KG1 (cell line): ENCODE results near the gene OR5D14.

Experiments used
- DNase-seq: peaks from one replicate; lab custom pipeline; 2025; lab: John Stamatoyannopoulos, UW

OR5D14 gene

DNA sequence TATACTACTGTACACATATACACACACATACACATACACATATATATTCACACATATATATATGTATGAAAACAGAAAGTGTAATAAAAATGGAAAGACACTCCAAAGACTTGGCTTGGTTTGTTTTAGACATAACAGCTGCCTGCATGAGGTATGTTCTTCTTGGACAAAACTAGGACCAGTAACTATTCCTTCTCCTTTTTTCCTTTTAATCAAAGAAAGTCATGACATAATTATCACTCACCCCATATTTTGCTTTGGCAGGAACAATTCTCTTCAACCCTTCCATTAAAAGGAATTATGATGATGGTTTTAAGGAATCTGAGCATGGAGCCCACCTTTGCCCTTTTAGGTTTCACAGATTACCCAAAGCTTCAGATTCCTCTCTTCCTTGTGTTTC lies at the start of gene OR5D14:
Gene OR5D14 (plus strand): TSS at position 301 of the 400 bp plus-strand sequence. CDS start 0 bp downstream, at position 301.
- no peak for DNase-seq

DNA sequence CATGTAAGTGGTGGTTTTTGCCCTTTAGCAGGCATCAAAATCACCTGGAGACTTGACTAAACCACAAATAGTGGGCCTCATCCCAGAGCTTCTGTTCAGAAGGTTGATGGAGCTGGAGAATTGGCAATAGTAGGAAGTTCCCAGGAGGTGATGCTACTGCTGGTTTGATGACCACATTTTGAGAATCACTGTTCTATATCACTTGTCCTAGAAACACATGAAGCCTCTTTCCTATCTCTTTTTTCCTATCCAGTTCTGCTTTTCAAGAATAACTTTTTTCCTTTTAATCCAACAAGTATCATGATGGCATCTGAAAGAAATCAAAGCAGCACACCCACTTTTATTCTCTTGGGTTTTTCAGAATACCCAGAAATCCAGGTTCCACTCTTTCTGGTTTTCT lies 22.2 kb upstream of the OR5D14 start, which contains the start of gene OR5D13:
Gene OR5D13 (plus strand): TSS at position 301 of the 400 bp plus-strand sequence. CDS start 0 bp downstream, at position 301.
- no peak for DNase-seq

DNA sequence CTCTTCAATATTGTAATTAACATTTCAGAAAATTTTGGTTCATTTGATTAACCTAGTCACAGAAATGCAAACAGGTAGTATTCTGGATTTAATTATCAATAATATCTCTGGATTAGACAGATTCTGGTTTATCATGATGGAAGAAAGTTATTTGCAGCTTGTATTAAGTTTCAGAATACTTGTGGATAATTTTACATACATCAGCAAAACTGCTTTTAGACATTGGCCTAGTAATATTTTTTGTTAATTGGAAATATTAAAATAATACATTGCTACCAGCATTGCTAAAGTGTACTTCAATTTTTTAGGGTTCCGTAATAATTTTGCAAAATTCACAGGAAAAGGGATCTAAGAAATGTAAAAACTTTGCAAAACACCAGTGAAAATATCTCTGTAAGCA lies 3.8 kb upstream of the OR5D14 start:
- DNase-seq: no peak

DNA sequence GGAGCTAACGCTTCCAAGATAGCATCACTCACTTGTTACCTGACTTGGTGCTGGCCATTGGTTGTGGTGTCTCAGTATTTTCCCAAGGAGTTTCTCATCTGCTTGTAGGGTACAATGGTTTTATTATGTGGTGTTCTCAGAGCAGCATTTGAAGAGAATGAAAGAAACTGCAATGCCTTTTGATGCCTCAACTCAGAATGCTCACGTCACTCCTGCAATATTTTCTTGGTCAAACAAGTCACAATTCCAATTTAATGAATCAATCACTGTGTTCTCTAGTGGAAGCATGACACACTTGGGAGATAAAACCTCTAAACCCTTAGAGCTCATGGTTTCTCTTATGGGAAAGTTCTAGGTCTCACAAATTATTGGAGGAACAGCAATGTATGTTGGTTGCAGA lies 2.0 kb upstream of the OR5D14 start:
- no peak for DNase-seq

DNA sequence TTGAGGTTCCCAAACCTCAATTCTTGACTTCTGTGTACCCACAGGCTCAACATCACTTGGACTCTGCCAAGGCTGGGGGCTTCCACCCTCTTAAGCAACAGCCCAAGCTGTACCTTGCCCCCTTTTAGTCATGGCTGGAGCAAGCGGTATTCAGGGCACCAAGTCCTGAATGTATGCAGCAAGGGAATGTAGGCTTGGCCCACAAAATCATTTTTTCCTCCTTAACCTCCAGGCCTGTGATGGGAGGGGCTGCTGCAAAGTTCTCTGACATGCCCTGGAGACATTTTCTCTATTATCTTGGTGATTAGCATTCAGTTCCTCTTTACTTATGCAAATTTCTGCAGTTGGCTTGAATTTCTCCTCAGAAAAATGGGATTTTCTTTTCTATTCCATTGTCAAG lies 10.9 kb downstream of the OR5D14 start:
- DNase-seq: no peak

DNA sequence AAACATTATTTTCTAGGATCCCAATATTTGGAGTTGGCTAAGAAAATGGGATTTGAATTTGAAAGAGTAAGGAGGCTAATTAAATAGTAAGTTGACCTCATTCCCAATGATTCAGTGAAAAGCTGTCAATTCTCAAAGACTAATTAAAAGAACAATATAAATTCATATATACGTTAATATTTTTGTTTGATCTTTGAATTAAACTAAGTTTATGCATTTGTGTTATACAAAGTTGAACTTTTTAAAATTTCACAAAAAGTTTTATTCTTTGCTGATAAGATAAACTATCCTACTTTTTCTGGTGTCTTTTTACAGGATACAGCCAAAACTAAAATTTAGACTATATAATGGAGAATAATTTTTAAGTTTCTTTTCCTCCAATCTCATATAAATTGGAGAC lies 15.7 kb downstream of the OR5D14 start, which contains the start of gene OR5L1:
Gene OR5L1 (plus strand): TSS at position 301 of the 400 bp plus-strand sequence. CDS start 100 bp downstream, outside the sequence.
- no peak for DNase-seq

DNA sequence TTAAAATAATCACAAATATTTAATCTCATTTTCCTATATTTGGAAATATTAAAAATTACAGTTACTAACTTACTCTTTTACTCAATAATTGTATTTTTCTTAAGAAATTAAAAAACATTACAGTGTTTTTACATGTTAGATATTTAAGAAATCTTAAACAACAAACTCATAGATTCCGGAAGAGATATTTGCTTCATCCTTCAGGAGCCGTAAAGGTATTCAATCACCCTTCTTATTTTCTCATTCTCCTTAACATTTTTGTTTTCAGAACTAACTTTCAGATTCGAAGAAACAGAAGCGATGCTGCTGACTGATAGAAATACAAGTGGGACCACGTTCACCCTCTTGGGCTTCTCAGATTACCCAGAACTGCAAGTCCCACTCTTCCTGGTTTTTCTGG lies 24.0 kb downstream of the OR5D14 start, which contains the start of gene OR5D18:
Gene OR5D18 (plus strand): TSS at position 301 of the 400 bp plus-strand sequence. CDS start 0 bp downstream, at position 301.
- no peak for DNase-seq

DNA sequence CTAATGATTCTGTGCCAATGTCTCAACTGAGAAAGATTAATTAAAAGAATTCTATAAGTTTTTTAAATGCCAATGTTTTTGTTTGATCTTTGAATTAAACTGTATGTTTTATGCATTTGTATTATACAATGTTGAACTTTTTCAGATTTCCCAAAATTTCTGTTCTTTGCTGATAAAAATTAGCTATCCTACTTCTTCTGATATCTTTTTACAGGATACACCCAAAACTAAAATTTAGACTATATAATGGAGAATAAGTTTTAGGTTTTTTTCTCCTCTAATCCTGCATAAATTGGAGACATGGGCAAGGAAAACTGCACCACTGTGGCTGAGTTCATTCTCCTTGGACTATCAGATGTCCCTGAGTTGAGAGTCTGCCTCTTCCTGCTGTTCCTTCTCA lies 31.6 kb downstream of the OR5D14 start, which contains the start of gene OR5L2:
Gene OR5L2 (plus strand): TSS at position 301 of the 400 bp plus-strand sequence. CDS start 0 bp downstream, at position 301.
- DNase-seq: no peak

DNA sequence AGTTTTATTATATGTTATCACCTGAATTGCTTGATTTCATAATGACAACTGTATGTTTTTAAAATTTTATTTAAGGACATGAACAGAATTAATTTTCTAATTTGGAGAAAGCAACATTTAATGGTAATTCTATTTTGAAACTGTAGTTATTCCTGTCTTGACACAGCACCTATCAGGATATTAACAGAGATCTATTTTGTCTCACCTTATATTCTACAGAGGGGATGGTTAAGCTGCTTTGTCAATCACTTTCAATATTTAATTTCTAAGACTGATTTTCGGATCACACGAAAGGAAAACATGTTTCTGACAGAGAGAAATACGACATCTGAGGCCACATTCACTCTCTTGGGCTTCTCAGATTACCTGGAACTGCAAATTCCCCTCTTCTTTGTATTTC lies 43.1 kb downstream of the OR5D14 start, which contains the start of gene OR5D16:
Gene OR5D16 (plus strand): TSS at position 301 of the 400 bp plus-strand sequence. CDS start 0 bp downstream, at position 301.
- no peak for DNase-seq
